CD4-positive, alpha-beta T cell (primary cell): ENCODE results near the gene REPS2. TPM values are rescaled to one million over a fixed set of nuclear protein-coding genes. Genes with fewer than 3 reads are reported as not detected.

ENCODE experiments used
- ATAC-seq: fragments of 200-7000 bp; cut with Tn5 transposase; one replicate; pipeline ENCODE4 v1.10.0; 2022; ENCODE audit warnings: mild to moderate bottlenecking; ENCODE audit not compliant: poor library complexity
- CTCF ChIA-PET: fragments of 350-600 bp; sonication (Branson Sonifier 250); formaldehyde crosslinking; loops from one replicate; lab custom pipeline; 2021; ENCODE audit warnings: antibody characterized with exemption, inconsistent platforms; lab: Charles Lee
- POLR2A ChIA-PET: fragments of 350-600 bp; sonication (Branson Sonifier 250); formaldehyde crosslinking; loops from one replicate; lab custom pipeline; 2021; ENCODE audit warnings: antibody characterized with exemption, inconsistent platforms; lab: Charles Lee
- DNase-seq, 14 experiments: peaks; one replicate each; pipeline ENCODE4 v3.0.0-alpha.2; 2013 to 2020; ENCODE audit warnings: mixed read lengths in 2 of 14
- H3K27ac ChIP-seq, 2 donors: one replicate each; pipeline versions ENCODE4 v1.5.1 to v1.7.0; 2013; ENCODE audit warnings: low read length in 2 of 2, low read depth in 1 of 2, mild to moderate bottlenecking in 1 of 2
- H3K27me3 ChIP-seq, 2 experiments: 1 replicate in 1 of 2; 2 replicates in 1 of 2; pipeline versions ENCODE4 v1.6.1 to v1.7.0; 2013; ENCODE audit warnings: low read length in 2 of 2, control low read depth in 1 of 2, mild to moderate bottlenecking in 1 of 2, moderate library complexity in 1 of 2; ENCODE audit not compliant: insufficient read depth in 2 of 2, control insufficient read depth in 1 of 2
- H3K36me3 ChIP-seq: one replicate; pipeline ENCODE4 v1.6.1; 2013; ENCODE audit warnings: low read length, control low read depth; ENCODE audit not compliant: insufficient read depth
- H3K4me1 ChIP-seq: one replicate; pipeline ENCODE4 v1.6.1; 2013; ENCODE audit warnings: low read length, control low read depth; ENCODE audit not compliant: insufficient read depth
- H3K4me3 ChIP-seq: one replicate; pipeline ENCODE4 v1.5.1; 2013; ENCODE audit warnings: mild to moderate bottlenecking, low read length, moderate library complexity
- H3K9me3 ChIP-seq, 2 experiments: 1 replicate in 1 of 2; 2 replicates in 1 of 2; pipeline versions ENCODE4 v1.6.1 to v1.7.0; 2013; ENCODE audit warnings: low read length in 2 of 2, mild to moderate bottlenecking in 2 of 2, control low read depth in 1 of 2, moderate library complexity in 1 of 2; ENCODE audit not compliant: control insufficient read depth in 1 of 2, insufficient read depth in 1 of 2
- H3K27ac Mint-ChIP-seq: one replicate; pipeline ENCODE4 v1.8.0; 2020; ENCODE audit warnings: mixed read lengths
- H3K27me3 Mint-ChIP-seq: one replicate; pipeline ENCODE4 v1.8.0; 2021; ENCODE audit warnings: mixed read lengths
- H3K36me3 Mint-ChIP-seq: one replicate; pipeline ENCODE4 v1.8.0; 2021; ENCODE audit warnings: low read depth, mixed read lengths
- H3K4me1 Mint-ChIP-seq: one replicate; pipeline ENCODE4 v1.8.0; 2021; ENCODE audit warnings: low read depth, mixed read lengths
- H3K4me3 Mint-ChIP-seq: one replicate; pipeline ENCODE4 v1.8.0; 2020; ENCODE audit warnings: mild to moderate bottlenecking, mixed read lengths
- H3K9me3 Mint-ChIP-seq: one replicate; pipeline ENCODE4 v1.8.0; 2020; ENCODE audit warnings: mixed read lengths
- intact Hi-C, 2 experiments: fragments of 100-400 bp; cut with DNase I in 1 of 2; cut with micrococcal nuclease in 1 of 2; formaldehyde crosslinking; loops; one replicate each; pipeline versions ENCODE4 v1.15.1 to v1.9.0; 2023 to 2025; cut with DNase I, micrococcal nuclease
- total RNA-seq, 174 experiments: library from RNA in 2 of 174; stranded (reverse) in 2 of 174; gene quantifications; one replicate each; pipeline ENCODE4 v1.2.3 and lab custom pipeline; 2021 to 2026
- TF ChIP-seq, protein P1 (sequence below): fragments of 200-600 bp; IDR thresholded peaks from one replicate; pipeline ENCODE4 v1.8.0; 2022; ENCODE audit warnings: antibody characterized with exemption, mild to moderate bottlenecking

Gene REPS2
- total RNA-seq, 2 experiments from 2014 or later = 0.53 to 0.60 TPM

- no peaks in the 10 kb centered on the region for H3K9me3 ChIP-seq
- ChIA-PET CTCF (no interaction called here), POLR2A (interaction anchor here (0.6 kb wide), 1 partner anchor 640 kb away, joined by 4 read pairs; no protein-coding TSS in a partner anchor)
- no peaks in the 10 kb centered on the region for H3K27me3 ChIP-seq
- Mint-ChIP-seq H3K27me3 (peaks cover 7% of the 10 kb centered on the region), H3K27ac (no peak overlapping the region), H3K36me3 (no peaks in the 10 kb centered on the region), H3K4me1 (peaks cover 5% of the 10 kb centered on the region), H3K4me3 (no peak overlapping the region), H3K9me3 (no peaks in the 10 kb centered on the region)
- H3K4me1 ChIP-seq = no peaks in the 10 kb centered on the region
- DNase-seq (no peak), ATAC-seq (no peak)
- no peak overlapping the region for H3K4me3 ChIP-seq
- no peak overlapping the region for H3K27ac ChIP-seq
- no peaks in the 10 kb centered on the region for H3K36me3 ChIP-seq
- TF ChIP-seq, protein P1, sequence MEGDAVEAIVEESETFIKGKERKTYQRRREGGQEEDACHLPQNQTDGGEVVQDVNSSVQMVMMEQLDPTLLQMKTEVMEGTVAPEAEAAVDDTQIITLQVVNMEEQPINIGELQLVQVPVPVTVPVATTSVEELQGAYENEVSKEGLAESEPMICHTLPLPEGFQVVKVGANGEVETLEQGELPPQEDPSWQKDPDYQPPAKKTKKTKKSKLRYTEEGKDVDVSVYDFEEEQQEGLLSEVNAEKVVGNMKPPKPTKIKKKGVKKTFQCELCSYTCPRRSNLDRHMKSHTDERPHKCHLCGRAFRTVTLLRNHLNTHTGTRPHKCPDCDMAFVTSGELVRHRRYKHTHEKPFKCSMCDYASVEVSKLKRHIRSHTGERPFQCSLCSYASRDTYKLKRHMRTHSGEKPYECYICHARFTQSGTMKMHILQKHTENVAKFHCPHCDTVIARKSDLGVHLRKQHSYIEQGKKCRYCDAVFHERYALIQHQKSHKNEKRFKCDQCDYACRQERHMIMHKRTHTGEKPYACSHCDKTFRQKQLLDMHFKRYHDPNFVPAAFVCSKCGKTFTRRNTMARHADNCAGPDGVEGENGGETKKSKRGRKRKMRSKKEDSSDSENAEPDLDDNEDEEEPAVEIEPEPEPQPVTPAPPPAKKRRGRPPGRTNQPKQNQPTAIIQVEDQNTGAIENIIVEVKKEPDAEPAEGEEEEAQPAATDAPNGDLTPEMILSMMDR = no peak
- intact Hi-C loops = no loop called here
Observed at GRCh38 chrX:16979226-16979625, 32.8 kb downstream of the REPS2 start.

DNA sequence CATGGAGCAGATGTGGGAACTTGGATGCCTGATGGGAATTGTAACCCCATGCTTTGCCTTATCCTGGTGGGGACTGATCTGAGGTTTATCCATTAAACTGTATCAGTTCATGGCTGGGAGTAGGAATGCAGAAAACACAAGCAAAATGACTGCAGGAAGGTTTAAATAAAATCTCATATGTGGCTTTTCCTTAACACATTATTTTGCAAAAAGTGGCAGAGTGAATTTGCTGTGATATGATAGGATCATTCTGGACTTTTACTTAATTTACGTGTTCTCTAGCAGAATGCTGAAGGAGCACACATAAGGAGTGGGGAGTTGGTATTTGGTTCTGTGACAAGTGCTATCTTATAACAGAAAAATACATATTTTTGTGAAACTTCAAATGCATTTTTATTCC, 34.8 kb downstream of the REPS2 start:
- no peaks in the 10 kb centered on the region for H3K4me1 ChIP-seq
- no peak overlapping the region for H3K4me3 ChIP-seq
- POLR2A ChIA-PET = no interaction called here
- intact Hi-C loops = no loop called here
- no peaks in the 10 kb centered on the region for H3K27me3 ChIP-seq
- Mint-ChIP-seq H3K9me3 (no peaks in the 10 kb centered on the region), H3K4me1 (no peaks in the 10 kb centered on the region), H3K27me3 (no peaks in the 10 kb centered on the region), H3K4me3 (no peak overlapping the region), H3K27ac (no peak overlapping the region), H3K36me3 (no peaks in the 10 kb centered on the region)
- ATAC-seq (no peak), DNase-seq (no peak)
- H3K9me3 ChIP-seq = no peaks in the 10 kb centered on the region
- TF ChIP-seq, protein P1 = no peak
- H3K27ac ChIP-seq = no peak overlapping the region
- no peaks in the 10 kb centered on the region for H3K36me3 ChIP-seq
- CTCF ChIA-PET = no interaction called here

GRCh38 chrX:16981980-16982379, 35.5 kb downstream of the REPS2 start:
- Histone ChIP-seq H3K27ac (no peak overlapping the region), H3K4me3 (no peak overlapping the region), H3K9me3 (no peaks in the 10 kb centered on the region), H3K36me3 (no peaks in the 10 kb centered on the region), H3K27me3 (no peaks in the 10 kb centered on the region), H3K4me1 (no peaks in the 10 kb centered on the region)
- Mint-ChIP-seq H3K9me3 (no peaks in the 10 kb centered on the region), H3K4me3 (no peak overlapping the region), H3K4me1 (no peaks in the 10 kb centered on the region), H3K27ac (no peak overlapping the region), H3K27me3 (no peaks in the 10 kb centered on the region), H3K36me3 (no peaks in the 10 kb centered on the region)
- ChIA-PET POLR2A (no interaction called here), CTCF (no interaction called here)
- no peak for ATAC-seq
- no peak for DNase-seq
- intact Hi-C loops = no loop called here
- TF ChIP-seq, protein P1 = no peak
